Astrocyte (in vitro differentiated cells and primary cell): ENCODE data around the gene WASHC4. TPM values are rescaled to one million over a fixed set of nuclear protein-coding genes. Genes with fewer than 3 reads are reported as not detected.
A peak's percentile ranks its signal among the peaks of the same experiment; 100 is the strongest.

Experiments
- DNase-seq: peaks from one replicate; pipeline ENCODE4 v3.0.0-alpha.2; 2010; ENCODE audit warnings: low read depth
- FAIRE-seq: peaks from 2 replicates; lab custom pipeline; 2011; peaks lifted over from hg19 to GRCh38; lab: Jason Lieb, UNC
- H2AFZ ChIP-seq: 2 replicates; pipeline ENCODE4 v1.6.0; 2012; ENCODE audit warnings: low read depth, low read length, inconsistent platforms
- H3K27ac ChIP-seq: 2 replicates; pipeline ENCODE4 v1.5.1; 2011; ENCODE audit warnings: low read depth, low read length, inconsistent platforms
- H3K27me3 ChIP-seq: 2 replicates; pipeline ENCODE4 v1.6.0; 2011; ENCODE audit warnings: low read length, inconsistent platforms; ENCODE audit not compliant: insufficient read depth
- H3K36me3 ChIP-seq: 2 replicates; pipeline ENCODE4 v1.5.1; 2011; ENCODE audit warnings: low read length, inconsistent platforms; ENCODE audit not compliant: insufficient read depth
- H3K4me1 ChIP-seq: 2 replicates; pipeline ENCODE4 v1.5.1; 2011; ENCODE audit warnings: low read length, inconsistent platforms; ENCODE audit not compliant: insufficient read depth
- H3K4me2 ChIP-seq: 2 replicates; pipeline ENCODE4 v1.6.0; 2012; ENCODE audit warnings: low read length, inconsistent platforms
- H3K4me3 ChIP-seq: 2 replicates; pipeline ENCODE4 v1.5.1; 2011; ENCODE audit warnings: low read depth, mild to moderate bottlenecking, low read length, inconsistent platforms; ENCODE audit not compliant: insufficient read depth
- H3K79me2 ChIP-seq: 2 replicates; pipeline ENCODE4 v1.6.0; 2012; ENCODE audit warnings: mild to moderate bottlenecking, low read length, inconsistent platforms; ENCODE audit not compliant: insufficient read depth
- H3K9ac ChIP-seq: 2 replicates; pipeline ENCODE4 v1.6.0; 2012; ENCODE audit warnings: mild to moderate bottlenecking, low read length, inconsistent platforms
- H3K9me3 ChIP-seq: 2 replicates; pipeline ENCODE4 v1.5.1; 2012; ENCODE audit warnings: low read depth, mild to moderate bottlenecking, low read length, inconsistent platforms; ENCODE audit not compliant: insufficient read depth
- H4K20me1 ChIP-seq: 2 replicates; pipeline ENCODE4 v1.6.0; 2012; ENCODE audit warnings: low read length, inconsistent platforms; ENCODE audit not compliant: insufficient read depth
- H3K27ac Mint-ChIP-seq: one replicate; pipeline ENCODE4 v1.8.0; 2021; ENCODE audit warnings: mild to moderate bottlenecking, mixed read lengths; ENCODE audit not compliant: unreplicated experiment
- H3K27me3 Mint-ChIP-seq: one replicate; pipeline ENCODE4 v1.8.0; 2021; ENCODE audit warnings: low read depth, mixed read lengths; ENCODE audit not compliant: unreplicated experiment
- H3K36me3 Mint-ChIP-seq: one replicate; pipeline ENCODE4 v1.8.0; 2021; ENCODE audit warnings: low read depth, mixed read lengths; ENCODE audit not compliant: unreplicated experiment
- H3K4me1 Mint-ChIP-seq: one replicate; pipeline ENCODE4 v1.8.0; 2021; ENCODE audit warnings: low read depth, mixed read lengths; ENCODE audit not compliant: unreplicated experiment
- H3K4me3 Mint-ChIP-seq: one replicate; pipeline ENCODE4 v1.8.0; 2021; ENCODE audit warnings: mild to moderate bottlenecking, moderate library complexity, mixed read lengths; ENCODE audit not compliant: unreplicated experiment
- H3K9me3 Mint-ChIP-seq: one replicate; pipeline ENCODE4 v1.8.0; 2021; ENCODE audit warnings: mild to moderate bottlenecking, mixed read lengths; ENCODE audit not compliant: unreplicated experiment
- CTCF ChIP-seq: IDR thresholded peaks from 2 replicates; pipeline ENCODE4 v1.5.1; 2011; ENCODE audit warnings: low read depth, mild to moderate bottlenecking, inconsistent platforms, low read length, moderate library complexity; ENCODE audit not compliant: insufficient read depth
- EZH2 ChIP-seq: IDR thresholded peaks from 2 replicates; pipeline ENCODE4 v1.6.1; 2012; ENCODE audit warnings: mild to moderate bottlenecking, low read length, inconsistent platforms; ENCODE audit not compliant: insufficient read depth
- total RNA-seq: library from RNA; stranded (reverse); gene quantifications from 2 replicates; pipeline ENCODE4 v1.2.1, GENCODE V29; 2021

WASHC4 gene
- total RNA-seq, 1 donor from 2014 or later = 51.1 TPM

DNA sequence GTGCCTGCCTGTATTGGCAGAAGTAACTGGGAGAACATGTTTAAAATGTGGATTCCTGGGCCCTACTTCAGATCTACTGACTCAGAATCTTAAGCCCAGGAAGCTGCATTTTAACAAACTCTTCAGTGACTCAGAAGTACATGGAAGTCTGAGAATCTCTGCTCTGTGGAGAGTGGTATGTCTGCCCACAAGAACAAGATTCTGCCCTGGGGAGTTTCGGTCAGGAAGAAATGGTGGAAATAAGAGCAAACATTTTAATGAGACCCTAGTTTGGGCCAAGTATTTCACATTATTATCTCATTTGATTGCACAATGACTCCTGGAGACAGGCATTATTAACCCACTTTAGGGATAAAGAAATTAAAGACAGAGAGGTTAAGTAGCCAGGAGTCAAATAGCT is 31.4 kb upstream of the WASHC4 start:
- H3K27me3 ChIP-seq = no peaks in the 10 kb centered on the region
- Mint-ChIP-seq H3K4me1 (peaks cover 11% of the 10 kb centered on the region), H3K4me3 (no peak overlapping the region), H3K27me3 (no peaks in the 10 kb centered on the region), H3K9me3 (peaks cover 2% of the 10 kb centered on the region), H3K36me3 (peaks cover 14% of the 10 kb centered on the region), H3K27ac (peak overlapping the region; percentile 2)
- no peaks in the 10 kb centered on the region for H3K36me3 ChIP-seq
- no peaks in the 10 kb centered on the region for H3K79me2 ChIP-seq
- no peak overlapping the region for H3K27ac ChIP-seq
- no peaks in the 10 kb centered on the region for H3K4me1 ChIP-seq
- H3K4me2 ChIP-seq = no peak overlapping the region
- no peaks in the 10 kb centered on the region for H3K9me3 ChIP-seq
- peak; percentile 73 for DNase-seq
- no peak for FAIRE-seq
- H3K9ac ChIP-seq = no peak overlapping the region
- H3K4me3 ChIP-seq = no peak overlapping the region
- TF ChIP-seq EZH2 (no peak), CTCF (no peak)
- H4K20me1 ChIP-seq = peaks cover 17% of the 10 kb centered on the region
- no peak overlapping the region for H2AFZ ChIP-seq

- Histone ChIP-seq H3K9me3 (no peaks in the 10 kb centered on the region), H3K4me1 (no peaks in the 10 kb centered on the region), H3K27ac (no peak overlapping the region), H3K4me2 (no peak overlapping the region), H3K9ac (no peak overlapping the region), H2AFZ (no peak overlapping the region), H3K36me3 (no peaks in the 10 kb centered on the region), H4K20me1 (peaks cover 17% of the 10 kb centered on the region), H3K79me2 (peaks cover 3% of the 10 kb centered on the region), H3K27me3 (no peaks in the 10 kb centered on the region), H3K4me3 (no peak overlapping the region)
- peaks cover 15% of the 10 kb centered on the region for H3K4me1 Mint-ChIP-seq
- no peak for TF ChIP-seq EZH2
- no peak for TF ChIP-seq CTCF
- no peak overlapping the region for H3K4me3 Mint-ChIP-seq
- FAIRE-seq = no peak
- DNase-seq = no peak
- H3K9me3 Mint-ChIP-seq = peaks cover 2% of the 10 kb centered on the region
- peaks cover 14% of the 10 kb centered on the region for H3K36me3 Mint-ChIP-seq
- no peaks in the 10 kb centered on the region for H3K27me3 Mint-ChIP-seq
- H3K27ac Mint-ChIP-seq = no peak overlapping the region
These were observed 30.6 kb upstream of the WASHC4 start for GRCh38 chr12:105076913-105077312.

- no peaks in the 10 kb centered on the region for H3K27me3 Mint-ChIP-seq
- no peak overlapping the region for H3K9ac ChIP-seq
- no peak overlapping the region for H3K4me2 ChIP-seq
- no peak overlapping the region for H2AFZ ChIP-seq
- peaks cover 15% of the 10 kb centered on the region for H3K4me1 Mint-ChIP-seq
- TF ChIP-seq EZH2 = no peak
- no peak for TF ChIP-seq CTCF
- H3K4me3 ChIP-seq = no peak overlapping the region
- FAIRE-seq (no peak), DNase-seq (no peak)
- no peak overlapping the region for H3K27ac Mint-ChIP-seq
- no peak overlapping the region for H3K4me3 Mint-ChIP-seq
- H3K79me2 ChIP-seq = peaks cover 8% of the 10 kb centered on the region
- peaks cover 2% of the 10 kb centered on the region for H3K9me3 Mint-ChIP-seq
- H3K4me1 ChIP-seq = no peaks in the 10 kb centered on the region
- peaks cover 17% of the 10 kb centered on the region for H4K20me1 ChIP-seq
- H3K36me3 Mint-ChIP-seq = peaks cover 11% of the 10 kb centered on the region
- no peaks in the 10 kb centered on the region for H3K9me3 ChIP-seq
- no peaks in the 10 kb centered on the region for H3K36me3 ChIP-seq
- no peak overlapping the region for H3K27ac ChIP-seq
- no peaks in the 10 kb centered on the region for H3K27me3 ChIP-seq
These were observed 30.1 kb upstream of the WASHC4 start for GRCh38 chr12:105077435-105077834.
